ENCODE results near the gene SYNDIG1.

Gene SYNDIG1

DNA sequence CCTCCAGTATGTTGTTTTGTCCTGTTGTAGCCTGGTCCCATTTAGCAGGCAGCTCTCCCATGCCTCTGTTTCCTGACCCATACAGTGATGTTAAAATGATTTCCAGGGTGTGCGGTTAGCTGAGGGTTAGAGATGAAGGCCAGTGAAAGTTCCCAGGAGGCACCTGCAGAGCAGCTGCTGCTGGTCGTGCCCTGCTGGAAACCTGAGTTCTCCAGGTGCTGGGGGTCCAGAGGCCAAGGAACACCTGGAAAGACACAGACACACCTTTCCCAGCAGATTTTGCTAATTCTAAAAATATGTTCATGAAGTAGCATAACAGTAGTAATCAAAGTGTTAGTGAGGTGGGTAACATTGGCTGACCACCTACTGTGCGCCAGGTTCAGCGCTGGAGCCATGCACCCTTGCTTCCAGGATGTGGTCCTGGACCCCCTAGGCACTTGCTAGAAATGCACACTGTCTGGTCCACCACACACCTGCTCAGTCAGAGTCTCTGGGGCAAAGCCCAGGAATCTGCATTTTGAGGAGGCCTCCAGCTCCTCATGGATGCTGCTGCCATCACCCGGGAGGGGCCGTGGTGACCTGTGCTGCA is 118.7 kb downstream of the SYNDIG1 start:
- no peak for DNase-seq

DNA sequence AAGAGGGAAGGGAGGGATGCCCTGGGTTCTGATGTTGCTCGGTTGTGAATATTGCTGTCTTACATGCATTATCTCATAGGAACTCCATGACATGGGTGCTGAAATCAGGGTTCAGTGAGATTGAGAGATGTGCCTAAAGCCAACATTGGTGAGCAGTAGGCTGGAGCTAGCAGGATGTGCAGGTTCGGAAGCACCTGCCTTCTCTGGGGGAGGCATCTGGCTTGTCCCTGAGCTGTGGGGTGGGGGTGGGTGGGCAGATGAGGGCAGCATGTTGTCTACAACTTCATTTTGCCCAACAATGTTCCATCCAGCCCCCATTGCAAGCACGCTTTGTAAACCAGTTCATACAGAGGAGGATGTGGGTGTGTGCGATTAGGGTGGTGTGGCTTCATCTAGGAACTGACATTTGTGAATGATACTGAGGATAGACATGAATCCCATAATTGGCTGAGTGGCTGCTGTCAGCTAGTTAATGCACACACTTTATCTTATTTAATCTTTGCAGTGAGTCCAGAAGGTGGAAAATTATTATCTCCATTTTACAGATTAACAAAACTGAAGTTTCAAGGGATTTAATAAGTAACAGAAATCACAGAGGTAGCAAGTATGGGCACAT is 119.4 kb downstream of the SYNDIG1 start:
- DNase-seq: no peak

DNA sequence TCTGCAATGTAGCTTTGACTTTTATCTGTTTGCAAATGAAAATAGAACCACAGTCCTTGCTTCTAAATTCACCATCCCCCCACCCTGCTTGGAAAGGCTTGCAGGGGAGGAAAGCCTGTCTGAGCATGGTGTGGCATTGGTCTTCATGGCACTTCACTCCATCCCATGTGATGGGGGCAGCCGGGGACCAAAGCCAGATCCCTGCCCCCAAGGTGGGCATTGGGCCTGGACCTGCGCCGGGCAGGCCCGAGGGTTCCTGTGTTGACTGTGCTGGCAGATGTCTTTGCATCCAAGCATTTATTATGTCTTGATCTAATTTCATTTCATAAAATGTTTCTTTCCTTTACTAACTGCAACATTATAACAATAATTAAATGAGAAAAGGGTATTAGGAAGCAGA is 120.0 kb downstream of the SYNDIG1 start:
- no peak for DNase-seq

DNA sequence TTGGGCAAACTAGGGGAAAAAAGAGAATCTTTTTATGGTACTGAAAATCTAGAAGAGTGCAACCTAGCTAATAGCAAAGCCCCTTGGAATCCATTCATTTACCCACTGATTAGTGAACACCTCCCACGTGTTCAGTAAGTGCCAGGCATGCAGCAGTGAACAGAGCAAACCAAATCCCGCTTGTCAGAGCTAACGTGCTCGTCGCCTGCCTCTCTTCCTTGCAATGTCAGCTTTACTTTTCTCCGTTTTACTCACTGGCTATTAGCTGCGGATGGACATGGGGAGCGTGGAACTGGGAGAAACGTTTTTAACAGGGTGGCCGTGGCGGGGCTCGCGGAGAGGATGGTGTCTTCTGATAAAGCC is 120.4 kb downstream of the SYNDIG1 start:
- DNase-seq: no peak

DNA sequence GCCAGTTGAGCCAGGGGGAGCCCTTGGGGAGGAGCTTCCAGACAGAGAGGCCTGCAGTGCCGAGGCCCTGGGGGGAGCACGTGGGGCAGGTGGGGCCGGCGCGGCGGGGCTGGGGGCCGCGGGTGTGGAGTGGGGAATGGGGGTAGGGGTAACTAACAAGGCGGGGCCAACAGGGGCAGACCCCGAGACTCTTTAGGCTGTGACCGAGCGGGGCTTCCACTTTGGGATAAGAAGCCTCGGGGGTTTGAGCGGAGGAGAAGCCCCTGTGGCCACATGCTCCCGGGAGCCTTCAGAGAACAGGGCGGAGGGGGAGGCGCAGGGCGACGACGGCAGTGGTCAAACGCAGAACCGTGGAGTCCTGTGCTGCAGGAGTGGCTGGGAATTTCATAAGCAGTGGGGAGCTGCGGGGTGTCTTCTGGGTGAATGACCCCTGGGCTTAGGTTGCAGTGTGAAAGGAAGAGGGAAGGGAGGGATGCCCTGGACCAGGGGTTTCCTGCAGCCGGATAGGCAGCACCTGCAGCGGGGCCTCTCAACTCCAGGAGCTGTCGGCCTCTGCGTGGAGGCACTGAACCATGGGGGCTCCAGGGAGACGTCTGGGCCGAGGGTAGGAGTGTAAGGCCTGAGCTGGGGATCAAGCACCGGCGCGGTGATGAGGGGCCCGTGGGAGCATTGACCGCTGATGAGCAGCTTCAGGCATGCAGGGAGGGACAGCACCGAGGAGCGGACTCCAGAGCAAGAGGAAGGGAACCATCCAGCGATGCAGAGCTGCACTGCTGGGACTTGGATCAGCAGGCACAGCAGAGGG is 121.0 kb downstream of the SYNDIG1 start:
- no peak for DNase-seq

DNA sequence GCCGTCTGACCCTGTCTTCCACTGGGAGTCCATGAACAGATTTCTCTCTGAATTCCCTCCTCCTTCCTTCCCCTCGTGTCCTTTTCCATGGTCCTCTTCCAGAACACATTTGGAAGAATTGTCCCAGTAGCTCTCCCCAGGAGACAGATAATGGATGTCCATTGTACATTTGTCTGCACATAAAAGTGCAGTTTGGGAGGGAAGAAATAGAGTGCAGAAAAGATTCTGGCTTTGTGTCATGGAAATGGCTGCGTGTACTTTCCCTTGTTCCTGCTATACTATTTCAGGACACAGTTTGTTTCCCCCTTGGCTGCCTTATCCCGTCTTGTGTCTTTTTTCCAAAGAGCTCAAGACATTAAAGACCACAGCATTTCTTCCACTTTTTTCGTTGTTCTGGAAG is 127.6 kb downstream of the SYNDIG1 start:
- no peak for DNase-seq

DNA sequence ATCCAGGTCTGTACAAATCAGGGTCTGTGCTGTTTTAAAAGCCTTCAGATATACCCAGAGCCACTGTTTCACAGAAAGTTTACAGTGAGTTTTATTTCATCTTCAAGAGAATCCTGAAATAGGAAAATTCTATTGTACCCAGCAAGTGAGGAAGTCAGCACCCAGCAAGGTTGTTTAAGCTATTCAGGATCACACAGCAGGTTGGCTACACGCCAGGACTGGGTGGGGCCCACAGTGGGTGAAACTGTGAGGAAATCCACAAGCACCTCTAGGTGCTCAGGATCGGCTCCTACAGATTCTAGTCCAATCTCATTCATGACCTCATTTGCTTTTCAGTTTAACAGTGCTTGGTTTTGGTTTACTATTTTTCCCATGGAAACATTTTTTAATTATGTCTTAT is 128.9 kb downstream of the SYNDIG1 start:
- DNase-seq: no peak

DNA sequence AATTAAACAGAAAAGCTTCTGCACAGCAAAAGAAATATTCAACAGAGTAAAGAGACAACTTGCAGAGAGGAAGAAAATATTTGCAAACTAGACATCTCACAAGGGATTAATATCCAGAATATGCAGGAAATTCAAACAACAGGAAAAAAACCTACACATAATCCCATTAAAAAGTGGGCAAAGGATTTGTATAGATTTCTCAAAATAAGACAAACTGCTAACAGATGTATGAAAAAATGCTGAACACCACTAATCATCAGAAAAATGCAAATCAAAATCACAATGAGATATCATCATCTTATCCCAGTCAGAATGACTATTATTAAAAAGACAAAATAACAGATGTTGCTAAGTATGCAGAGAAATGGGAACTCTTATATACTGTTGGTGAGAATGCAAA is 129.6 kb downstream of the SYNDIG1 start:
- no peak for DNase-seq

DNA sequence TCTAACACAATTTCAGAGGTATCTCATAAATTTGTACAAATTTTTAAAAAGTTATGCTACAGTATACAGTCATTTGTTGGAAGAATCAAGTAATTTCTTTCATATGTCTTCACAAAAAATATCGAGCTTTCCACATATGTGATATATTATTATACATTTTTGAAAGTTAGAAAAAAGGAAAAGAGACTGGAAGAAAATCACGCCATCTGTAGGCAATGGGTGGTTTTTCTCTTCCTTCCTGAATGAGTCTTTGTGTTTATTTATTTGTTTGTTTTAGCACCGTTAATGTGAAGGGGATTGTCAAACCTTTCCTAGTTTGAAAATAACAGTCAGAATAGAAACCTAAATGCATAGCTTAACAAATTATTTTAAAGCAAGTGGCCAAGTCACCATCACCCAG is 130.6 kb downstream of the SYNDIG1 start:
- DNase-seq: no peak

DNA sequence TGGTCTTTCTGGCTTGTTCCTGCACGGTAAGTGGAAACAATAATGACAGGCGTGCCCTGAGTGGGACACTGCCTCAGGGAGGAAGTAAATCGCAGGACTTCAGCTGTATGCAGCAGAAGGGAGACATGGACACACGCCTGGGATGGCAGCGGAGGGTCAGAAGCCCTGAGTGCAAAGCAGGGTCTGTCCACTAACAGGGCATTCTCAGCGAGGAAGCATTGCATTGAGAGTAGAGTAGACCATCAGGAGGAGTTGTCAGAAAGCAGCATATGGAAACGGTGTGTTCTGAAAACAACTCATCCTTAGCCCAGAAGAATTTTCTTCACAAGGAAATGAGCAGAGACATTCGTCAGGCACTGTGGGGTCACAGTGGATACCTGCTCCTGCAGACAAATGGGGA is 134.0 kb downstream of the SYNDIG1 start:
- no peak for DNase-seq

DNA sequence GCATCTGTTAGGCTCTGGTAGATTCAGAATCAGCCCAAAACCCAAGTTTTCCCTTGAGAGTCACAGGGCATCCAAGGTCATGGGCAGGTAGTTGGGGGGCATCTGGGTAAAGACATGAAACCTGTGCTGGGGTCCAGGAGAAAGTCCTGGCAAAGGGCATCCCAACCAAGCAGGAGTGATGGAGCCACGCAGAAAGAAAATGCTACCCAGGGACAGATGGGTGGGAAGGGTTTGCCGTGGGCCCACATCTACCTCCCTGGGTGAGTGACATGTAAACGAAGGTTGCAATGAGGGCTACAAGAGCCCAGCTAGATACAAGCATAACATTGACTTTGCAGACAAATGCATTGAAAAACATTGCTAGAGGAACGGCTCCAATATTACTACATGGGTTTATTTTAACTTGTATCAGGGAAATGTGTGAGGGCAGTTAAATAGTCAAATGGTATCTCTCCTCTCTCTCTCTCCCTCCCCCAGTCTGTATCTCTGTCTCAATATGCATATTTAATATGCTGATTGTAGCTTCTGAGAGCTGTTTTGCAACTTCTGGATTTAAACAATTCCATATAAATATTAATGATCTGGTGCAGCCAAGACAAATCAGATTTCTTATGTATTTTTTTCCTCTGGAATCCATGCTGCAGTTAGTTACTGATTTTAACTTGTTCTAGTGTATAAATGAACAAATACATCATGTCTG is 135.7 kb downstream of the SYNDIG1 start:
- DNase-seq: no peak

DNA sequence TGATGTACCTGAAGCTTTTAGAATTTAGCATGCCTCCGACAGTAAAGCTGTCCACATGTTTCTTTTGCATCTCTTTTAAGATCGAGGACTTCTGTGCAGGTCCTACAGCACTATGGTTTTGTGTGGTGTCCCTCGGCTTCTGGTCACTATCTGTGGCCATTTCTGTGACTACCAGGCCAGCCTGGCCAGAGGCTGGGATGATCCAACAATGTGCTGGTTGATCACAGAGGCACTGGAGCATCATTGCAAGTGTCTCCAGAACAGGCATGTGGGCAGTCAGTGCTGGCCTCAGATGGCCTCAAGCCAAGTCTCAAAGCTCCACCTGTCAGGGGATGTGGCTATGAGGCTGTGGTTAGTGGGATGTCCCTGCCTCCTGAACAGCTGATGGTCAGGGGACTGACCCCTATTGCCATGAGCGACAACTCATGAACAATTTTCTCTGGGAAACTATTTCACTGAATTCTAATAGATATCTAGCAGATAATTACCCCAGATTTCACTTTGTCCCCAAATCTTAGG is 136.6 kb downstream of the SYNDIG1 start:
- no peak for DNase-seq

DNA sequence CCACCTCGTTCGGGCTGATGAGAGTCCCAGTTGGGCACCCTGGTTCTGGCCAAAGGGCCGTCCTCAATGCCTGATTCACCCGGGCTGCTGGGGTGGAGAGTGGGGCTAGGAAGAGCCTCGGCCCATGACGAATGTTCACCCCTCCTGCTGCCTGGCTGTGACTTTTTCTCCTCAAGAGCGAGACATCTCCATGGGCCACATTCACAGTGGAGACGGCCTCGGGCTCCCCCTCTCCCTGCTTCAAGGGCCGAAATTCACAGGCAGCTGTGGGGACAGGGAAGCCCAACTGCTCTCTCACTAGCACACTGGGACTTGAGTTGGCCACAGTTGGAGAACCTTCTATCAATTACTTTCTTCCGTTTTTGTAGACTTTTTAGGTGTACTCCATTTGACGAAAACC is 138.0 kb downstream of the SYNDIG1 start:
- DNase-seq: no peak

DNA sequence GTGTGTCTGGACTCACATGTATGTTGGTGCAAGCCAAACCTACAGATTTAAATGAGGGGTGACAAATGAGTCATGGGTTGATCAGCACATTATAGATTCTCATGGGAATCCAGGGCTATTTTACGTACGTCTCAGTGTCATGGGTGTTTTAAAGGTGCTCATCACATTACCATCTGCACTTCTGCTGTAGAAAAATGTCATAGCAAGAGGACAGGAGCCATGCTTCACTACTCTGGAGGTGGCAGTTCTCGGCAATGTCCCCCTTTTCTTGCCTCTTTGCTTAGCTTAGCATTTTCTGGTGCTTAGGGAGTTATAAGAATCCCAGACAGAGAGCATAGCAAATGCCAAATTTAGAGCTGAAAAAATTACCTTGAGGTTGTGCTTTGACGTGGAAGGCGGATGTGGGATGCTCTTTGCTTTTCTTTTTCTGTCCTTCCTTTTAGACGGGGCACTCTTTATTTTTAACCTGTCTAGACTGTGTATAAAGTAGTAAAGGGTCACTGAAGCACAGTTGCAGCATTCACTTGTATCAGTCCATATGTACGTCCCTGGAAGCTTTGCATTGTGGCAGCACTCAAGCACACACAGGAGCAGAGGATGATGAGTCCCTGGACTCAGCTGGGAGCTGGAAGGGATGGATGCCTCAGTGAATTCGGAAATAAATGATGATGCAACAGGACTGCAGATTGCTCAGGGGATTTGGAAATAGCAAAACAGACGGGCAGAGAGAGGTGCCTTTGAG is 139.7 kb downstream of the SYNDIG1 start:
- DNase-seq: no peak

DNA sequence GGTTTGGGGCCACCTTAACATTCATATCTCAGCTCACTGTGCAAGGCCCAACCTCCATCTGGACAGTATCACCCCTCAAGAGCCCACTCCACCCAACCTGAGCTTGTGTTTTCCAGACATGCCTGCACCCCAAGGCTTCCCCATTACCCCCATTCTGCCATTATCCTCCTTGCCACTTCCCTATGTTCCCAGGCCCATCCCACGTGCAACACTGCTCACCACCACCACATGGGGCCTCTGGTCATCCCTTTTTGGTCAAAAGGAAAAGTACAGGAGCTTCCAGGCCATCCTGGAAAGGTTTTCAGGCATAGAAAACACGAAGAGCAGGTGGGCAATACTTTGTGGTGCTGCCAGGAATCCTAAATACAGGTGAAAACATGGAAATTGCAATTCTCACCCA is 140.3 kb downstream of the SYNDIG1 start:
- no peak for DNase-seq

DNA sequence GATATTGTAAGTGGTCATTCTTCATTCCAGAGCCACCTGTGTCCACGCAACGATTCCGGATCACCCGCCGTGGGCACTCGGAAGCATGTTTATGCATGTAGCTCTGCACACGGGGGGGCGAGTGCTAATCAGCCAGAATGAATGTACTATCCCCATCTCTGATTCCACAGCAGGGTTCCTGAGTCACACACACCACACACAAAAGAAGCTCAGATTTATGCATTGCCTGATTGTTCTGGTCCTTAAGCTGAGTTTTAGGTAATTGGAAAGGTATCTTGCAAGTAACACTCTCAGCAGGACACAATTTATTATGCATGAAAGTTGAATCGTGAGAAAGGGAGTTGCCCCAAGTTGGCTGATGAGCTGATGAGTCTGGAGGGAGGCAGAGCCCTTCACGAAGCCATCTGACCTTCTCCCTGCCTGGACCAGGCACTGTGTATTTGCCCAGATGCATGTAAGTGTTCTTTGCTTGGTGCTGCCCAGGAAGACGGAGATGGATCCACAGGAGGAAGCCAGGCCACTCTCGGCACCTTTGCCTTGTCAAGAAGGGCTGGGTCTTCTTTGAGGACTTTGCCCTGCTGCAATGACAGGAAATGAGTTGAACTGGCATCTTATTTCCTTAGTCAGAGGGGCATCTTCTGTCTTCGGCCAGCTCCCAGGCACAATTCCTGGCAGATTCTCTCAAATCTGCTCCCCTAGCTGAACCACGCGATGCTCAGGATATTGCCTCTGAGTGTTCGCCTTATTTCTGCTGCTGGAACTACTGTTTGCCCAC is 141.1 kb downstream of the SYNDIG1 start:
- DNase-seq: no peak

DNA sequence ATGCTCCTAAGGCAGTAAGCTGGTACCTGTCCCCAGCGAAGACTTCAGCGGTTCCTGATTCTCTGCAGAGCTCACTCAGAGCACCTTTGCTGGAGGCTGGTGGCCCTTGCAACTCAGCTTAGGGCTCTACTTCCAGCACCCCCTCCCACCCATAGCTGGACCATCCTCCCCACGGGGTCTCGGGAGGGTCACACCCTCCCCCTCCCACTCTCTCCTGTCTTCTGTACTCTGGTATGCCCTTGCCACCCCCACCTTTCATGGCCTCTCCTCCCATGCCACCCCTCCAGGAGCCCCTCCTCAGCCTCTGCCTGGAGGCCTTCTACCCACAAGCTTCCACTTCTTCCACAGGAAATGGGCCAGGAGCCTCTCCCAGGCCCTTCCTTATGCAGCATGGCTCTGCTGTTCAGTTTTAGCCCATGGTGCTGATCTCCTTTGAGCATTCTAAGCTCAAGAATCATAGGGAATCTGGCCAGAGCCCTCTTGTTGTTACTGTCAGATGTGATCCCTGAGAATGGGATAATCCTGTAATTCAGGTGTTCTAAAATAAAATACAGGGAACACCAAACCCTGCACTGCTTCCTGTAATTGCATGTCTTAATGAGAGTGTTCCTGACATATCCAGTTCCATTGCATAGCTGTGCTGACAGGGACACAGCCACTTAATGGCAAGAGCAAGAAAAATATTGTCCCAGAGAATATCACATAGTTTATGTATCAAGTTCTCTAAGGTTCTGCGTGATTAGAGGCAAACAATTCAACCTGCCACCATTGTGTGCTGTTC is 142.1 kb downstream of the SYNDIG1 start:
- DNase-seq: no peak

DNA sequence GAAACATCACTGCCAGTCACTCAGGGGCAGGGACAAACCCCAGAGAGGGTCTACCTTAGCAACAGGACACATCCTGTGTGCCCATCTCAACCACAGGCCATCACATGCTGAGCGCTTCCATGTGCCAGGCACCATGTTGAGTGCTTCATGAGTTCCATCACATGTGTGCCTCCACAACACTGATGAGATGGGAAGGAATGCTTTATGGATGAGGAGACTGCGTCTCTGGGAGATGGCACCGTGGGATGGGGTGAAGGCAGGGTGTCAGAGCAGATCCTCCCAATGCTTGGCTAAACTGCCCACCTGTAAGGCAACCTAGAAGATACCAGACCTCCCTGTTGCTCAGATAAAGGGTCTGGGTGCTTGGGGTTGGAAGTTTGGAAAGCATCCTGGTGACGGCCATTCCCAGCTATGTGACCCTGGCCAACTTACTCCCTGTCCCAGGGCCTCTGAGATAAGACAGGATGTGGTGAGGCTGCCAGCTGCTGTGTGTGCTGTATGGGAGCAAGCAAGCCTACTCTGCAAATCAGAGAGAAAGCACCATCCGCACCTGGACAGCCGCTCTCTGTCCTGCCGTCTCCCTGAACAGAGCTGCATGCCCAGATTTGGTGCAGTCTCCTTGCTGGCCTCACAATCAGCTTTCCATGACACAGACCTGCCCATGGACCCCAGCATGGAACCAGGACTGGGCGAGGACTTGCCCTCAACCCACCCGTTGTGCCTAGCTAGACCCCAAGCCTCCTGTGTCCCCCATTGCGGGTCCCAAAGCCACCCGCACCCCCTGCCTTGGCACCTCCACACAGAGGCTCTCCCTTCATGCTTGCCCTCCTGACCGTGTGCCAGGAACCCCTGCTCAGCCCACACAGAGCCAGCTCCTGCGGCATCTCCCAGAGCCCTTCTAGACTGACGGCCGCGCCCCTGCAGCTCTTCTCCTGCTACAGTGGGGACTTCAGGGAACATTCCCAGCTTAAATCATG is 143.7 kb downstream of the SYNDIG1 start:
- no peak for DNase-seq

DNA sequence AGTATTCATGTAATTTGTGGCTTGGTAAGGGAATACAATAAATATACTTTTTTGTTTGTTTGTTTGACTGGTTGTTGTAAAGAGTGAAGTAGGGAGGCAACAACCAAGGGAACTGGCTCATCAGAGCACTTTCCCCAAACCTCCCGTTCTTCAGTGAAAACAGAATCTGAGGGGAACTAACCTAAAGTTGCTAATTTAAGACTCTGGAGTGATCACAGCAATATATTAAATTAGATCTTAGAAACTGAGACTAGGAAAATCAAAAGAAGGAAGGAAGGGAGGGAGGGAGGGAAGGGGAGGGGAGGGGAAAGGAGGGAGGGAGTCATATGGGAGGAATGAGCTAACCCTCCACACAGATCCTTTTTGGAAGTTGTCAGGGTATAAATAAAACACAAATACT is 144.9 kb downstream of the SYNDIG1 start:
- DNase-seq: no peak

DNA sequence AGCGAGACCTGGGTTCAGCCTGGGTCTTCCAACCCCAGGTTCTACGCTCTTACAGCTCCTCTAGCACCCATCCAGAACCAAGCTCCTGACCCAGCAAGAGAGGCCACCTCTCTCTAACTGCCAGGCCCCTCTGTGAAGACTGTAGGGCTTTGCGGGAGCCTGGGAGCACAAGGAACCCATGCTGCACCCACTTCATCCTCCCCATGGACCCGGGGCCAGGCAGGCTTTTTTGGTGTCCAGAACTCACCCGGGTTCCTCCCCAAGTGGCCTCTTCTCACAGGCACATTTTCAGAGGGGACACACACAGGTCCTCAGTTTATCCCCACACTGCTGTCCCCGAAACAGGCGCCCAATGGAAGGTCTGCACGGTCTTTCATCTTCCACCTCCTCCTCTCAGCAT is 145.9 kb downstream of the SYNDIG1 start:
- no peak for DNase-seq
